GM12872 (cell line): ENCODE data around the gene PPIB.

Source experiments
- TF ChIP-seq, protein P1 (sequence below): IDR thresholded peaks from 3 replicates; pipeline ENCODE4 v1.5.1; 2011; ENCODE audit warnings: low read depth, mild to moderate bottlenecking, low read length, moderate library complexity; ENCODE audit not compliant: insufficient read depth

Gene PPIB

GRCh38 chr15:64122444-64122843, 40.4 kb downstream of the PPIB start:
- TF ChIP-seq, protein P1, sequence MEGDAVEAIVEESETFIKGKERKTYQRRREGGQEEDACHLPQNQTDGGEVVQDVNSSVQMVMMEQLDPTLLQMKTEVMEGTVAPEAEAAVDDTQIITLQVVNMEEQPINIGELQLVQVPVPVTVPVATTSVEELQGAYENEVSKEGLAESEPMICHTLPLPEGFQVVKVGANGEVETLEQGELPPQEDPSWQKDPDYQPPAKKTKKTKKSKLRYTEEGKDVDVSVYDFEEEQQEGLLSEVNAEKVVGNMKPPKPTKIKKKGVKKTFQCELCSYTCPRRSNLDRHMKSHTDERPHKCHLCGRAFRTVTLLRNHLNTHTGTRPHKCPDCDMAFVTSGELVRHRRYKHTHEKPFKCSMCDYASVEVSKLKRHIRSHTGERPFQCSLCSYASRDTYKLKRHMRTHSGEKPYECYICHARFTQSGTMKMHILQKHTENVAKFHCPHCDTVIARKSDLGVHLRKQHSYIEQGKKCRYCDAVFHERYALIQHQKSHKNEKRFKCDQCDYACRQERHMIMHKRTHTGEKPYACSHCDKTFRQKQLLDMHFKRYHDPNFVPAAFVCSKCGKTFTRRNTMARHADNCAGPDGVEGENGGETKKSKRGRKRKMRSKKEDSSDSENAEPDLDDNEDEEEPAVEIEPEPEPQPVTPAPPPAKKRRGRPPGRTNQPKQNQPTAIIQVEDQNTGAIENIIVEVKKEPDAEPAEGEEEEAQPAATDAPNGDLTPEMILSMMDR, result no peak

GRCh38 chr15:64121614-64122013, 41.2 kb downstream of the PPIB start:
- TF ChIP-seq, protein P1, result no peak

GRCh38 chr15:64117759-64118487, 44.9 kb downstream of the PPIB start:
- TF ChIP-seq, protein P1, result no peak

GRCh38 chr15:64112904-64113303, 49.9 kb downstream of the PPIB start:
- TF ChIP-seq, protein P1, result no peak

- TF ChIP-seq, protein P1, result no peak; the same call in 2 of the 3 replicates
Measured at GRCh38 chr15:64112073-64112772, 50.6 kb downstream of the PPIB start.

- TF ChIP-seq, protein P1, result no peak
Measured at GRCh38 chr15:64111679-64112050, 51.2 kb downstream of the PPIB start.

DNA sequence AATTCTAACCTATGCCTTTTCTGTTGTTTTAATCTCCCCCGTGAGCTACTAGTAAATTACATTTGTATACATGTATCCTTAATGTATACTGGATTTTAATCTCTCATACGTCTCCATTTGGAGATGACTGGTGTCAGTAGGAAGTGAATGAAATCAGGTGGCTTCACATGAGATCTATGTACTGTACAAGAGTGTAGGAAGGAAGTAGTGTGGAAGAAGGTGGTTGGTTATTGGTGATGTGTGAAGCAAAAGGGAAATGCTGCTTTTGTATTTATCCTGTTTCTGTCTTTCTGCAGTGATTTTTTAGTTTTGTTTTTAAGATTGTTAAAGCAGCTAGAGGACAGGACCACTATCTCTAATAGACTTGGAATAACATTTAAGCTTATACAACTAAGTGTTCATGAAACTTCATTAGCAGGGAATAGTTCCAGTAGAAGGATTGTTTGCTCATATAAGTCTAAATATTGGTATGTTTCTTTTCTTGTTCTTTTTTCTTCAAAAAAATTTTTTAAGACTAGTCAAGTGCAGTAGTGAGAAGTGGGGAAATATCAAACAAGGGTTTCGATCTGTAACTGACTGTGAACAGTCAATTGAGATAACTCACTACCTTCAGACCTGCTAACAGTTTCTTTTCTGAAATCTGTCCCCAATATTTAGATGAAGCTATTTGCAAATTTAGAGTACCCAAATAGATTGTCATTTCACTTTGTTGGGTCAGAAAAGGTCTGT, 51.7 kb downstream of the PPIB start:
- TF ChIP-seq, protein P1, result no peak
